ENCODE measurements around the gene SEMA4F. TPM values are rescaled to one million over a fixed set of nuclear protein-coding genes. Genes with fewer than 3 reads are reported as not detected.

The SEMA4F gene
- polyA plus RNA-seq, 2 of the 4 experiments (the other 2 are of a cell fraction), result 8.5 to 9.3 TPM

DNA sequence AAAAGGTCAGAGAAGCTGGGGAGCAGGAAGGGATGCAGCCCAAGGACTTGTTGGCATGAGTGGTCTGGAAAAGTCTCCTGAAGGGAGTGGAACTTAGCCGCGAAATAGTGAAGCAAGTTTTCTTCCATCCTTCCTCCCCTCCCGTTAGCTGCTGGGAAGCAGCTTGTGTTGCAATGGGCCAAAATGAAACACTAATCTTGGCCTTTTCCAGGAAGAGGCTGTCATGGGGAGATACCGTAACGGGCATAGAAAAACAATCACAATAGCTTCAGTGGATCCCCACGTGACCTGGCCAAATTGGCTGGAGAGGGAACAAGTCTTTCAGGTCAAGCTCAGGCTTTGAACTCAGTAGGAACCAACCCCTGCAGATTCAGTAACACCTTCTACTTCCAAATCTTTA lies 49.3 kb downstream of the SEMA4F start:
- H3K9me3 ChIP-seq, result no peaks in the 10 kb centered on the region
- no peak overlapping the region for H3K4me2 ChIP-seq
- ChIA-PET POLR2A (no interaction called here), CTCF (interaction anchor here (0.5 to 13.5 kb wide), 7 partner anchors 12 to 830 kb away, joined by 3 to 120 read pairs (median 5); no protein-coding TSS in a partner anchor)
- H3K27ac ChIP-seq, result no peak overlapping the region
- FAIRE-seq (no peak), ATAC-seq (no peak), DNase-seq (ENCODE audit: low read depth in 1 of 2, low spot score in 1 of 2) (no peak)
- 86% methylated on average over 6 of the region's 6 CpGs for WGBS (ENCODE audit: missing lambda C conversion rate)
- TF ChIP-seq EHF (CRISPR knock-in tag; IDR thresholded peaks at IDR 0.05) (no peak), BCL3 (IDR thresholded peaks at IDR 0.05) (no peak), CTCF (IDR thresholded peaks at IDR 0.05) (no peak), ZNF302 (CRISPR knock-in tag; IDR thresholded peaks at IDR 0.05) (no peak), TP53 (CRISPR knock-in tag; IDR thresholded peaks at IDR 0.05) (no peak), HOXB13 (CRISPR knock-in tag; IDR thresholded peaks at IDR 0.05; ENCODE audit: low read depth) (no peak), MAFK (IDR thresholded peaks at IDR 0.05; ENCODE audit: partially characterized antibody) (no peak), PHF8 (IDR thresholded peaks at IDR 0.05; ENCODE audit: borderline replicate concordance, low read depth) (no peak), MAZ (IDR thresholded peaks at IDR 0.05; ENCODE audit: borderline replicate concordance, low read depth, low read length) (no peak), CEBPB (IDR thresholded peaks at IDR 0.05) (no peak), RAD21 (conservative IDR thresholded peaks at IDR 0.05 in 1 of 2, IDR thresholded peaks at IDR 0.05 in 1 of 2) (no peak), JUN (IDR thresholded peaks at IDR 0.05) (no peak), BHLHE40 (IDR thresholded peaks at IDR 0.05; ENCODE audit: low read depth, low read length) (no peak)
- TF ChIP-seq, protein P1, sequence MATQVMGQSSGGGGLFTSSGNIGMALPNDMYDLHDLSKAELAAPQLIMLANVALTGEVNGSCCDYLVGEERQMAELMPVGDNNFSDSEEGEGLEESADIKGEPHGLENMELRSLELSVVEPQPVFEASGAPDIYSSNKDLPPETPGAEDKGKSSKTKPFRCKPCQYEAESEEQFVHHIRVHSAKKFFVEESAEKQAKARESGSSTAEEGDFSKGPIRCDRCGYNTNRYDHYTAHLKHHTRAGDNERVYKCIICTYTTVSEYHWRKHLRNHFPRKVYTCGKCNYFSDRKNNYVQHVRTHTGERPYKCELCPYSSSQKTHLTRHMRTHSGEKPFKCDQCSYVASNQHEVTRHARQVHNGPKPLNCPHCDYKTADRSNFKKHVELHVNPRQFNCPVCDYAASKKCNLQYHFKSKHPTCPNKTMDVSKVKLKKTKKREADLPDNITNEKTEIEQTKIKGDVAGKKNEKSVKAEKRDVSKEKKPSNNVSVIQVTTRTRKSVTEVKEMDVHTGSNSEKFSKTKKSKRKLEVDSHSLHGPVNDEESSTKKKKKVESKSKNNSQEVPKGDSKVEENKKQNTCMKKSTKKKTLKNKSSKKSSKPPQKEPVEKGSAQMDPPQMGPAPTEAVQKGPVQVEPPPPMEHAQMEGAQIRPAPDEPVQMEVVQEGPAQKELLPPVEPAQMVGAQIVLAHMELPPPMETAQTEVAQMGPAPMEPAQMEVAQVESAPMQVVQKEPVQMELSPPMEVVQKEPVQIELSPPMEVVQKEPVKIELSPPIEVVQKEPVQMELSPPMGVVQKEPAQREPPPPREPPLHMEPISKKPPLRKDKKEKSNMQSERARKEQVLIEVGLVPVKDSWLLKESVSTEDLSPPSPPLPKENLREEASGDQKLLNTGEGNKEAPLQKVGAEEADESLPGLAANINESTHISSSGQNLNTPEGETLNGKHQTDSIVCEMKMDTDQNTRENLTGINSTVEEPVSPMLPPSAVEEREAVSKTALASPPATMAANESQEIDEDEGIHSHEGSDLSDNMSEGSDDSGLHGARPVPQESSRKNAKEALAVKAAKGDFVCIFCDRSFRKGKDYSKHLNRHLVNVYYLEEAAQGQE (IDR thresholded peaks at IDR 0.05), result no peak
- TF ChIP-seq, protein P2, sequence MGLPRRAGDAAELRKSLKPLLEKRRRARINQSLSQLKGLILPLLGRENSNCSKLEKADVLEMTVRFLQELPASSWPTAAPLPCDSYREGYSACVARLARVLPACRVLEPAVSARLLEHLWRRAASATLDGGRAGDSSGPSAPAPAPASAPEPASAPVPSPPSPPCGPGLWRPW (IDR thresholded peaks at IDR 0.05), result no peak
- H3K4me3 ChIP-seq, result no peak overlapping the region
- no peaks in the 10 kb centered on the region for H3K4me1 ChIP-seq

DNA sequence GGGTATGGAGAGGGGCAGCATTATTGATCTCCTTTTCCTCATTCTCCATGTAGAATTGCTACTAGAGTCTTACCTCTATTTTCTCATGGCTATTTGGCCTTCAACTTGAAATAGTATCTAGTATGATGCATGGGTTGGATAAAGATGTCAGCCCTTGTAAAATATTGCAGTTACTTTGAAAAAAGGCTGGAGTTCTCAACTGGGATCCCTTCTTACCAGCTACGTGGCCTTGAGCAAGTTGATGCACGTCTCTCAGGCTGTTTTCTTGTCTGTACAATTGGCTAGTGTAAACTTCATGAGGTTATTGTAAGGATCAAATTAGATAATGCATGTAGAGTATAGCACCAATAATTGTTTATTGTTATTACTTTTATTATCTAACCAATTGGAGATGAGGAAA lies 50.2 kb downstream of the SEMA4F start:
- TF ChIP-seq HEYL (CRISPR knock-in tag; IDR thresholded peaks at IDR 0.05) (no peak), TFCP2L1 (CRISPR knock-in tag; IDR thresholded peaks at IDR 0.05) (no peak), ESRRA (IDR thresholded peaks at IDR 0.05; ENCODE audit: borderline replicate concordance, low read length) (no peak), ZFP36 (IDR thresholded peaks at IDR 0.05; ENCODE audit: borderline replicate concordance, partially characterized antibody) (no peak), CHD4 (IDR thresholded peaks at IDR 0.05; ENCODE audit: borderline replicate concordance) (no peak), KDM5A (IDR thresholded peaks at IDR 0.05) (no peak), BCL3 (IDR thresholded peaks at IDR 0.05) (no peak), RCOR1 (IDR thresholded peaks at IDR 0.05; ENCODE audit: low read depth, low read length) (no peak), SMC3 (IDR thresholded peaks at IDR 0.05) (no peak), CBX2 (IDR thresholded peaks at IDR 0.05; ENCODE audit: borderline replicate concordance, low read depth) (no peak), BHLHE40 (IDR thresholded peaks at IDR 0.05; ENCODE audit: low read depth, low read length) (no peak), E2F6 (IDR thresholded peaks at IDR 0.05; ENCODE audit: borderline replicate concordance, low read depth) (no peak), PHF8 (IDR thresholded peaks at IDR 0.05; ENCODE audit: borderline replicate concordance, low read depth) (no peak), MYC (IDR thresholded peaks at IDR 0.05; ENCODE audit: borderline replicate concordance, low read length) (no peak)
- TF ChIP-seq, protein P3, sequence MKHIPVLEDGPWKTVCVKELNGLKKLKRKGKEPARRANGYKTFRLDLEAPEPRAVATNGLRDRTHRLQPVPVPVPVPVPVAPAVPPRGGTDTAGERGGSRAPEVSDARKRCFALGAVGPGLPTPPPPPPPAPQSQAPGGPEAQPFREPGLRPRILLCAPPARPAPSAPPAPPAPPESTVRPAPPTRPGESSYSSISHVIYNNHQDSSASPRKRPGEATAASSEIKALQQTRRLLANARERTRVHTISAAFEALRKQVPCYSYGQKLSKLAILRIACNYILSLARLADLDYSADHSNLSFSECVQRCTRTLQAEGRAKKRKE (CRISPR knock-in tag; IDR thresholded peaks at IDR 0.05; ENCODE audit: low read depth), result no peak
- H3K4me2 ChIP-seq, result no peak overlapping the region
- no peak overlapping the region for H3K4me3 ChIP-seq
- POLR2A ChIA-PET, result no interaction called here
- ATAC-seq (no peak), DNase-seq (ENCODE audit: low read depth in 1 of 2, low spot score in 1 of 2) (no peak), FAIRE-seq (no peak)
- no peaks in the 10 kb centered on the region for H3K4me1 ChIP-seq
- H3K27ac ChIP-seq, result no peak overlapping the region
- CTCF ChIA-PET, result interaction anchor here (2.6 to 13.5 kb wide), 3 partner anchors 11 to 173 kb away, joined by 17 to 120 read pairs (median 43); no protein-coding TSS in a partner anchor
- WGBS (ENCODE audit: missing lambda C conversion rate), result 59% methylated on average over 2 of the region's 2 CpGs
- H3K9me3 ChIP-seq, result no peaks in the 10 kb centered on the region
